Measurements from ENCODE around the gene STAT4.

Gene STAT4

GRCh38 chr2:191020221-191020741 is 130.5 kb downstream of the STAT4 start (continued):
- TF ChIP-seq ZNF791 (tag by site-specific recombination; IDR thresholded peaks at IDR 0.05), result no peak
- TF ChIP-seq ZSCAN4 (tag by site-specific recombination; IDR thresholded peaks at IDR 0.05), result 0 out of 2 replicates have a peak, but pooled peaks have one; percentile 8
- peak; percentile 52; the same call in 1 of the 2 replicates for TF ChIP-seq TCF7L2 (IDR thresholded peaks at IDR 0.05; ENCODE audit: borderline replicate concordance, low read depth, low read length)
- TF ChIP-seq ZNF600 (tag by site-specific recombination; IDR thresholded peaks at IDR 0.05), result peak; percentile 77
- 0 out of 2 replicates have a peak, but pooled peaks have one; percentile 20 for TF ChIP-seq ZNF664 (tag by site-specific recombination; IDR thresholded peaks at IDR 0.05)
- peak; percentile 61 for TF ChIP-seq ZNF518A (tag by site-specific recombination; conservative IDR thresholded peaks at IDR 0.05; ENCODE audit: low read depth)
- TF ChIP-seq ZNF785 (tag by site-specific recombination; IDR thresholded peaks at IDR 0.05), result no peak
- no peak for TF ChIP-seq ZNF677 (tag by site-specific recombination; IDR thresholded peaks at IDR 0.05)
- TF ChIP-seq SETDB1 (IDR thresholded peaks at IDR 0.05; ENCODE audit: insufficient read length, low read length), result peak; percentile 49
- no peak for TF ChIP-seq ZNF202 (tag by site-specific recombination; IDR thresholded peaks at IDR 0.05; ENCODE audit: borderline replicate concordance)
- TF ChIP-seq ZBTB26 (tag by site-specific recombination; optimal IDR thresholded peaks at IDR 0.05), result peak; percentile 98
- TF ChIP-seq ZNF747 (tag by site-specific recombination; IDR thresholded peaks at IDR 0.05), result no peak
- TF ChIP-seq ZIC2 (tag by site-specific recombination; IDR thresholded peaks at IDR 0.05), result peak; percentile 87
- TF ChIP-seq ZBTB6 (tag by site-specific recombination; IDR thresholded peaks at IDR 0.05), result no peak; the same call in 1 of the 2 replicates
- TF ChIP-seq ZNF350 (tag by site-specific recombination; IDR thresholded peaks at IDR 0.05), result no peak
- peak; percentile 90 for TF ChIP-seq ZNF692 (tag by site-specific recombination; IDR thresholded peaks at IDR 0.05)
- TF ChIP-seq ZNF830 (tag by site-specific recombination; IDR thresholded peaks at IDR 0.05; ENCODE audit: low read depth), result no peak
- no peak for TF ChIP-seq ZNF146 (tag by site-specific recombination; IDR thresholded peaks at IDR 0.05)
- no peak for TF ChIP-seq ZSCAN16 (tag by site-specific recombination; IDR thresholded peaks at IDR 0.05)
- no peak for TF ChIP-seq ZNF10 (tag by site-specific recombination; IDR thresholded peaks at IDR 0.05)
- TF ChIP-seq ZNF404 (tag by site-specific recombination; IDR thresholded peaks at IDR 0.05), result no peak
- no peak for TF ChIP-seq AEBP2 (tag by site-specific recombination; IDR thresholded peaks at IDR 0.05; ENCODE audit: borderline replicate concordance)
- TF ChIP-seq ZNF654 (tag by site-specific recombination; IDR thresholded peaks at IDR 0.05; ENCODE audit: low read depth), result no peak
- peak; percentile 63 for TF ChIP-seq ZSCAN5A (tag by site-specific recombination; IDR thresholded peaks at IDR 0.05)
- TF ChIP-seq SCRT2 (tag by site-specific recombination; IDR thresholded peaks at IDR 0.05), result peak; percentile 48; the same call in 1 of the 2 replicates
- no peak for TF ChIP-seq RBAK (tag by site-specific recombination; IDR thresholded peaks at IDR 0.05)
- peak; percentile 33; the same call in 1 of the 2 replicates for TF ChIP-seq BCL11B (tag by site-specific recombination; IDR thresholded peaks at IDR 0.05; ENCODE audit: low read depth)
- peak; percentile 83 for TF ChIP-seq KLF1 (tag by site-specific recombination; IDR thresholded peaks at IDR 0.05)

Data from HEK293 (cell line).